IMR-90 (cell line): ENCODE results near the gene GORASP1. TPM values are rescaled to one million over a fixed set of nuclear protein-coding genes. Genes with fewer than 3 reads are reported as not detected.

Experiments
- ATAC-seq: fragments of 200-7000 bp; cut with Tn5 transposase; 2 replicates; pipeline ENCODE4 v1.9.1; 2020; ENCODE audit warnings: low read depth, mild to moderate bottlenecking, moderate library complexity
- BruUV-seq: library from RNA; stranded (reverse); fragments of 400-500 nt; replicated peaks from 2 replicates; lab custom pipeline; 2021; lab: Mats Ljungman, UMichigan
- CTCF ChIA-PET: fragments of 300-600 bp; formaldehyde crosslinking; extraction: SDS; loops from one replicate; lab custom pipeline; 2021; ENCODE audit warnings: antibody characterized with exemption; lab: Yijun Ruan, JAX
- POLR2A ChIA-PET: fragments of 300-600 bp; sonication (Branson Sonifier 250); formaldehyde crosslinking; loops from one replicate; lab custom pipeline; 2022; ENCODE audit warnings: antibody characterized with exemption; ENCODE audit not compliant: unreplicated experiment; lab: Charles Lee
- DNase-seq: peaks from one replicate; pipeline ENCODE4 v3.0.0; 2013
- H2AFZ ChIP-seq: replicated peaks from 2 replicates; pipeline ENCODE3; 2013; ENCODE audit warnings: low read length, mild to moderate bottlenecking; ENCODE audit not compliant: poor library complexity
- H2AK5ac ChIP-seq: 2 replicates; pipeline ENCODE4 v1.6.1; 2013; ENCODE audit warnings: low read depth, low read length, inconsistent platforms
- H2AK9ac ChIP-seq: replicated peaks from 2 replicates; pipeline ENCODE3; 2013; ENCODE audit warnings: mild to moderate bottlenecking, low read depth, low read length, moderate library complexity; ENCODE audit not compliant: poor library complexity
- H2BK120ac ChIP-seq: 2 replicates; pipeline ENCODE4 v1.6.1; 2013; ENCODE audit warnings: low read depth, low read length, inconsistent platforms
- H2BK15ac ChIP-seq: 3 replicates; pipeline ENCODE4 v1.6.1; 2013; ENCODE audit warnings: low read depth, low read length, inconsistent platforms
- H2BK20ac ChIP-seq: 2 replicates; pipeline ENCODE4 v1.6.1; 2013; ENCODE audit warnings: low read depth, mild to moderate bottlenecking, inconsistent platforms, low read length, moderate library complexity
- H2BK5ac ChIP-seq: 2 replicates; pipeline ENCODE4 v1.6.1; 2013; ENCODE audit warnings: mild to moderate bottlenecking, low read depth, low read length, inconsistent platforms; ENCODE audit not compliant: poor library complexity, severe bottlenecking
- H3K14ac ChIP-seq: replicated peaks from 2 replicates; pipeline ENCODE4 v1.6.1; 2013; ENCODE audit warnings: low read depth, low read length, inconsistent platforms
- H3K18ac ChIP-seq: 2 replicates; pipeline ENCODE4 v1.6.1; 2013; ENCODE audit warnings: low read depth, low read length, control low read depth
- H3K23ac ChIP-seq: 2 replicates; pipeline ENCODE4 v1.6.1; 2013; ENCODE audit warnings: low read depth, low read length, inconsistent platforms
- H3K27ac ChIP-seq: 2 replicates; pipeline ENCODE4 v1.5.1; 2013; ENCODE audit warnings: mild to moderate bottlenecking, control low read depth, low read length; ENCODE audit not compliant: insufficient read depth
- H3K27me3 ChIP-seq: 2 replicates; pipeline ENCODE4 v1.6.1; 2013; ENCODE audit warnings: low read length; ENCODE audit not compliant: control insufficient read depth, insufficient read depth
- H3K36me3 ChIP-seq: 2 replicates; pipeline ENCODE4 v1.6.1; 2013; ENCODE audit warnings: low read length, mixed read lengths; ENCODE audit not compliant: control insufficient read depth, insufficient read depth
- H3K4ac ChIP-seq: 2 replicates; pipeline ENCODE4 v1.6.1; 2013; ENCODE audit warnings: low read depth, low read length, inconsistent platforms
- H3K4me1 ChIP-seq: 2 replicates; pipeline ENCODE4 v1.6.1; 2013; ENCODE audit warnings: low read length, mixed read lengths; ENCODE audit not compliant: control insufficient read depth, insufficient read depth
- H3K4me2 ChIP-seq: 2 replicates; pipeline ENCODE4 v1.6.1; 2013; ENCODE audit warnings: low read depth, mild to moderate bottlenecking, control low read depth, low read length, moderate library complexity
- H3K4me3 ChIP-seq: 2 replicates; pipeline ENCODE4 v1.5.1; 2013; ENCODE audit warnings: low read depth, mild to moderate bottlenecking, control low read depth, low read length, moderate library complexity; ENCODE audit not compliant: insufficient read depth
- H3K56ac ChIP-seq: 2 replicates; pipeline ENCODE4 v1.6.1; 2013; ENCODE audit warnings: low read length, inconsistent platforms; ENCODE audit not compliant: insufficient read depth; ENCODE audit errors: extremely low read depth
- H3K79me1 ChIP-seq, 2 experiments: 2 replicates each; pipeline ENCODE4 v1.6.1; 2013; ENCODE audit warnings: low read length in 2 of 2, inconsistent platforms in 1 of 2, low read depth in 1 of 2
- H3K9ac ChIP-seq: 2 replicates; pipeline ENCODE4 v1.6.1; 2013; ENCODE audit warnings: low read depth, low read length, control low read depth
- H3K9me1 ChIP-seq: 2 replicates; pipeline ENCODE4 v1.6.1; 2013; ENCODE audit warnings: low read length, inconsistent platforms; ENCODE audit not compliant: insufficient read depth
- H3K9me3 ChIP-seq: 2 replicates; pipeline ENCODE4 v1.6.1; 2013; ENCODE audit warnings: low read length; ENCODE audit not compliant: control insufficient read depth, insufficient read depth
- H4K20me1 ChIP-seq: 2 replicates; pipeline ENCODE4 v1.6.1; 2013; ENCODE audit warnings: low read length, inconsistent platforms; ENCODE audit not compliant: insufficient read depth
- H4K5ac ChIP-seq: 2 replicates; pipeline ENCODE4 v1.6.1; 2013; ENCODE audit warnings: mild to moderate bottlenecking, low read depth, low read length, control low read depth
- H4K8ac ChIP-seq, 2 experiments: 2 replicates each; pipeline ENCODE4 v1.6.1; 2013; ENCODE audit warnings: low read depth in 2 of 2, low read length in 2 of 2, control low read depth in 1 of 2, inconsistent platforms in 1 of 2
- H4K91ac ChIP-seq: 2 replicates; pipeline ENCODE4 v1.6.1; 2013; ENCODE audit warnings: low read depth, low read length, inconsistent platforms; ENCODE audit not compliant: insufficient read depth
- BHLHE40 ChIP-seq: fragments of 150-350 bp; IDR thresholded peaks from 2 replicates; pipeline ENCODE4 v1.6.1; 2016; ENCODE audit warnings: mild to moderate bottlenecking, low read depth, low read length
- CEBPB ChIP-seq: IDR thresholded peaks from 2 replicates; pipeline ENCODE4 v1.6.1; 2012; ENCODE audit warnings: low read depth, low read length, improper control_type of control experiment
- CTCF ChIP-seq: conservative IDR thresholded peaks from 2 replicates; pipeline ENCODE4 v1.5.1; 2012; ENCODE audit warnings: mild to moderate bottlenecking, low read depth, low read length, improper control_type of control experiment
- ELK1 ChIP-seq: fragments of 150-350 bp; IDR thresholded peaks from 2 replicates; pipeline ENCODE4 v1.6.1; 2016; ENCODE audit warnings: low read depth, mild to moderate bottlenecking, low read length, moderate library complexity, borderline replicate concordance
- FOS ChIP-seq: fragments of 150-350 bp; IDR thresholded peaks from 2 replicates; pipeline ENCODE4 v1.6.1; 2016; ENCODE audit warnings: low read depth, low read length
- MAFK ChIP-seq: IDR thresholded peaks from 2 replicates; pipeline ENCODE4 v1.6.1; 2012; ENCODE audit warnings: low read depth, low read length, improper control_type of control experiment
- MAZ ChIP-seq: IDR thresholded peaks from 2 replicates; pipeline ENCODE4 v1.6.1; 2012; ENCODE audit warnings: low read depth, mild to moderate bottlenecking, low read length, improper control_type of control experiment, moderate library complexity, borderline replicate concordance
- NFE2L2 ChIP-seq: fragments of 150-350 bp; IDR thresholded peaks from 2 replicates; pipeline ENCODE4 v1.6.1; 2016; ENCODE audit warnings: low read depth, mild to moderate bottlenecking, low read length
- POLR2A ChIP-seq: IDR thresholded peaks from 2 replicates; pipeline ENCODE4 v1.6.1; 2012; ENCODE audit warnings: mild to moderate bottlenecking, low read depth, low read length
- RCOR1 ChIP-seq: IDR thresholded peaks from 2 replicates; pipeline ENCODE4 v1.6.1; 2012; ENCODE audit warnings: mild to moderate bottlenecking, low read length, improper control_type of control experiment; ENCODE audit not compliant: insufficient replicate concordance
- SMC3 ChIP-seq: fragments of 150-350 bp; IDR thresholded peaks from 2 replicates; pipeline ENCODE4 v1.6.1; 2016; ENCODE audit warnings: low read depth, mild to moderate bottlenecking, antibody characterized with exemption, low read length, moderate library complexity
- USF2 ChIP-seq: fragments of 150-350 bp; IDR thresholded peaks from 2 replicates; pipeline ENCODE4 v1.6.1; 2017; ENCODE audit warnings: mild to moderate bottlenecking, antibody characterized with exemption, low read length, low read depth
- WGBS, 2 experiments: methylation state at CpG; one replicate each; pipeline versions ENCODE4 v1.1.5 to v1.1.7; 2013; ENCODE audit warnings: missing lambda C conversion rate in 2 of 2; ENCODE audit not compliant: insufficient read length in 1 of 2; ENCODE audit errors: extremely low coverage in 2 of 2; 5-methylcytosine and 5-hydroxymethylcytosine counted together
- dilution Hi-C: fragments of 300-500 bp; cut with HindIII; formaldehyde crosslinking; loops from one replicate; pipeline ENCODE4 v1.14.3; 2018; ENCODE audit warnings: low sequenced_read_pairs; ENCODE audit not compliant: unreplicated experiment
- in situ Hi-C: fragments of 300-500 bp; cut with MboI; formaldehyde crosslinking; loops from 3 replicates; pipeline ENCODE4 v1.14.3; 2019; ENCODE audit warnings: low sequenced_read_pairs, inconsistent platforms, mixed read lengths
- intact Hi-C: fragments of 100-400 bp; cut with micrococcal nuclease; formaldehyde crosslinking; loops from 2 replicates; pipeline ENCODE4 v1.10.0; 2022
- polyA plus RNA-seq, 3 experiments: library from polyadenylated mRNA; depleted of rRNA; stranded (reverse); fragments of >200 nt; gene quantifications; 2 replicates each; pipeline ENCODE4 v1.2.3, GENCODE V29; 2012; ENCODE audit warnings: low replicate concordance in 1 of 3
- total RNA-seq: library from RNA; depleted of rRNA; stranded (reverse); fragments of >200 nt; gene quantifications from 2 replicates; pipeline ENCODE4 v1.2.3, GENCODE V29; 2012

Gene GORASP1
- total and polyA plus RNA-seq, 2 of the 4 experiments (the other 2 are of a cell fraction), result 35.0 to 56.6 TPM

- Histone ChIP-seq H2AFZ (peak overlapping the region; percentile 89), H4K8ac (peak overlapping the region; percentile 35 to 82), H3K4me1 (peaks cover 52% of the 10 kb centered on the region), H2AK5ac (peak overlapping the region; percentile 97), H3K14ac (peak overlapping the region; percentile 72), H3K9ac (peak overlapping the region; percentile 43), H3K9me3 (no peaks in the 10 kb centered on the region), H3K18ac (peak overlapping the region; percentile 58), H2BK120ac (peak overlapping the region; percentile 91), H2AK9ac (peak overlapping the region; percentile 74), H4K20me1 (peaks cover 96% of the 10 kb centered on the region), H2BK20ac (peak overlapping the region; percentile 91), H3K36me3 (peaks cover 33% of the 10 kb centered on the region), H3K4me2 (peak overlapping the region; percentile 60), H3K27ac (peak overlapping the region; percentile 82), H3K27me3 (no peaks in the 10 kb centered on the region), H3K56ac (peak overlapping the region; percentile 68; the same call in 1 of the 2 replicates), H3K4me3 (no peak overlapping the region), H4K5ac (peak overlapping the region; percentile 28), H2BK5ac (peak overlapping the region; percentile 91), H3K4ac (peak overlapping the region; percentile 96), H4K91ac (peak overlapping the region; percentile 93), H2BK15ac (peak overlapping the region; percentile 77; the same call in 2 of the 3 replicates), H3K9me1 (peaks cover 38% of the 10 kb centered on the region), H3K23ac (peak overlapping the region; percentile 98), H3K79me1 (peaks cover 6 to 88% of the 10 kb centered on the region in 2 experiments; a peak in 3 of 4 replicates)
- in situ Hi-C loops (no loop called here), intact Hi-C loops (no loop called here), dilution Hi-C loops (no loop called here)
- DNase-seq, result peak; percentile 98
- peak; percentile 75 for ATAC-seq
- POLR2A ChIA-PET, result no interaction called here
- no CpG with 5 or more reads among the region's 15 CpGs for WGBS, 2 experiments
- CTCF ChIA-PET, result interaction anchor here (0.9 kb wide), 1 partner anchor 141 kb away, joined by 3 read pairs; no protein-coding TSS in a partner anchor
- no TSS peak for BruUV-seq
- TF ChIP-seq CTCF, result no peak
- peak; percentile 67; the same call in 1 of the 2 replicates for TF ChIP-seq POLR2A
- peak; percentile 54; the same call in 1 of the 2 replicates for TF ChIP-seq NFE2L2
- TF ChIP-seq FOS, result peak; percentile 98
- TF ChIP-seq MAFK, result no peak
- no peak for TF ChIP-seq USF2
- TF ChIP-seq CEBPB, result 0 out of 2 replicates have a peak, but pooled peaks have one; percentile 17
- TF ChIP-seq RCOR1, result peak; percentile 73
- TF ChIP-seq SMC3, result 0 out of 2 replicates have a peak, but pooled peaks have one; percentile 4
- TF ChIP-seq ELK1, result no peak
- peak; percentile 78 for TF ChIP-seq BHLHE40
- no peak; the same call in 1 of the 2 replicates for TF ChIP-seq MAZ
These were observed 39.5 kb upstream of the GORASP1 start for GRCh38 chr3:39146611-39147591.
